HUES48 (cell line): Measurements from ENCODE around the gene TUFT1.

Source experiments
- H3K27ac ChIP-seq: one replicate; pipeline ENCODE4 v1.7.0; 2013; ENCODE audit warnings: low read depth, low read length, inconsistent platforms
- H3K27me3 ChIP-seq: 2 replicates; pipeline ENCODE4 v1.6.1; 2013; ENCODE audit warnings: mild to moderate bottlenecking, low read length; ENCODE audit not compliant: control insufficient read depth, insufficient read depth
- H3K36me3 ChIP-seq: 2 replicates; pipeline ENCODE4 v1.6.1; 2013; ENCODE audit warnings: low read length; ENCODE audit not compliant: control insufficient read depth, insufficient read depth
- H3K4me1 ChIP-seq: 2 replicates; pipeline ENCODE4 v1.6.1; 2013; ENCODE audit warnings: mild to moderate bottlenecking, low read length; ENCODE audit not compliant: control insufficient read depth, insufficient read depth
- H3K4me3 ChIP-seq: 2 replicates; pipeline ENCODE4 v1.5.1; 2013; ENCODE audit warnings: mild to moderate bottlenecking, low read depth, low read length
- H3K9ac ChIP-seq: 2 replicates; pipeline ENCODE4 v1.6.1; 2013; ENCODE audit warnings: mild to moderate bottlenecking, low read depth, low read length, moderate library complexity
- H3K9me3 ChIP-seq: 2 replicates; pipeline ENCODE4 v1.6.1; 2013; ENCODE audit warnings: low read length; ENCODE audit not compliant: control insufficient read depth, insufficient read depth

Gene TUFT1

DNA sequence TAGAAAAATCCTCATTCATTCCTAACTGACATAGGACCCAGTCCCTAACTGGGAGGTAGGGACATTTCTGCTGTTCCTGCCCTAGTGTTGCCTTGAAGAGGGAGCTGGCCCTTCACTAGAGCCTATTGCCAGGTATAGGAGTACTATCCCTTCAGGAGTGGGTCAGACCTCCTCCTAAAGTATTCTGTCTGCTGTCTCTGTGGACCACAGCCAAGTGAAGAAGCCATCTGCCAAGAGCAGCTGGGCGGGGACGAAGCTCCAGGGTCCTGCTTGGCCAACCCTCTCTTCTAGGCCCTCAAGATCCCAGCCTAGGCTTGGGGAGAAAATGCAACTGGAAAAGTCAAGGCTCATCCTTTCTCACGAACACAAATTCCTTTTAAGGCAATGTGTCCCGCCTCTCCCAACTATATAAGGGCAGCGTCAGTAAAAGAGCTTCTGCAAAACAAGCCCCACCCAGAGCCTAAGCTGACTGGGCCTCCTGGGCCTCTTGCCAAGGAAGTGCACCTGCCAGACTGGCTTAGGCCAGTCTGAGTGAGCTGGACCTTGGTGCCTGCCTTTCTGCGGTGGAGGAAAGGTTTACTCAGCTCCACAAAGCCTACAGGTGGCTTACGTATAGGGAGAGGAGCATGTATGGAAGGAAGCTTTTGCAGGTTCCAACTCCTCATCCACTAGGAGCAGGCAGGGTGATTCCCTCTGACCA is 638 bp upstream of the TUFT1 start:
- H3K27ac ChIP-seq = peak overlapping the region; percentile 94
- peaks cover 15% of the 10 kb centered on the region for H3K4me1 ChIP-seq
- H3K9ac ChIP-seq = peak overlapping the region; percentile 86
- no peaks in the 10 kb centered on the region for H3K27me3 ChIP-seq
- peaks cover 38% of the 10 kb centered on the region for H3K36me3 ChIP-seq
- H3K9me3 ChIP-seq = no peaks in the 10 kb centered on the region
- H3K4me3 ChIP-seq = peak overlapping the region; percentile 79

GRCh38 chr1:151540982-151541377 is 871 bp downstream of the TUFT1 start:
- H3K4me3 ChIP-seq = peak overlapping the region; percentile 79
- H3K9me3 ChIP-seq = no peaks in the 10 kb centered on the region
- H3K27me3 ChIP-seq = no peaks in the 10 kb centered on the region
- peak overlapping the region; percentile 86 for H3K9ac ChIP-seq
- H3K36me3 ChIP-seq = peaks cover 25% of the 10 kb centered on the region
- H3K27ac ChIP-seq = peak overlapping the region; percentile 77
- peaks cover 15% of the 10 kb centered on the region for H3K4me1 ChIP-seq

GRCh38 chr1:151541752-151542151 is 1.6 kb downstream of the TUFT1 start:
- H3K9ac ChIP-seq = no peak overlapping the region
- peak overlapping the region; percentile 79 for H3K4me3 ChIP-seq
- H3K27ac ChIP-seq = no peak overlapping the region
- H3K27me3 ChIP-seq = no peaks in the 10 kb centered on the region
- H3K9me3 ChIP-seq = no peaks in the 10 kb centered on the region
- peaks cover 17% of the 10 kb centered on the region for H3K4me1 ChIP-seq
- peaks cover 17% of the 10 kb centered on the region for H3K36me3 ChIP-seq

- H3K4me1 ChIP-seq = peaks cover 27% of the 10 kb centered on the region
- H3K36me3 ChIP-seq = peaks cover 8% of the 10 kb centered on the region; the same call in 1 of the 2 replicates
- H3K4me3 ChIP-seq = no peak overlapping the region
- no peaks in the 10 kb centered on the region for H3K9me3 ChIP-seq
- no peak overlapping the region for H3K9ac ChIP-seq
- no peak overlapping the region for H3K27ac ChIP-seq
- H3K27me3 ChIP-seq = no peaks in the 10 kb centered on the region
Measured at GRCh38 chr1:151542710-151543129, 2.6 kb downstream of the TUFT1 start.

DNA sequence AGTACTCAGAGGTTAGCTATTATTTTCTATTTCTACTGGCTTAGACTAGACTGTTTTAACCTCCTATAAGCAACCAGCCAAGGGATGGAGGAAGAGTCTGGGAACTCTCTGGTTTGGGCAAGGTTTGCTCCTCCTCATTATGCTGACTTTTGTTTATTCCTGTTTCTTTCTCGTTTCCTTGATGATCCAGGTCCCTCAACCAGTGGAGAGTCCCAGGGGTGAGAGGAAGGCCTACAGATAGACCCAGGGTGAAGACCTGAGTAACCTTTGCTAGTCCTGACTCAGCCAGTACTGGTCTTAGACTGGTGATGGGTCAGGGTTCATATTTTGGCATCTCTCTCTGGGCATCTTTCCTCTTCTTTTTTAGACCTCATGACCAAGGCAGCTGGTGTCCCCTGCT is 5.4 kb downstream of the TUFT1 start:
- Histone ChIP-seq H3K4me1 (peaks cover 26% of the 10 kb centered on the region), H3K9ac (no peak overlapping the region), H3K4me3 (no peak overlapping the region), H3K27ac (peak overlapping the region; percentile 33), H3K36me3 (no peaks in the 10 kb centered on the region), H3K9me3 (no peaks in the 10 kb centered on the region), H3K27me3 (no peaks in the 10 kb centered on the region)

- H3K9me3 ChIP-seq = no peaks in the 10 kb centered on the region
- no peaks in the 10 kb centered on the region for H3K36me3 ChIP-seq
- H3K4me1 ChIP-seq = peaks cover 24% of the 10 kb centered on the region
- H3K9ac ChIP-seq = no peak overlapping the region
- no peak overlapping the region for H3K4me3 ChIP-seq
- peak overlapping the region; percentile 83 for H3K27ac ChIP-seq
- no peaks in the 10 kb centered on the region for H3K27me3 ChIP-seq
Measured at GRCh38 chr1:151546011-151546925, 6.2 kb downstream of the TUFT1 start.

DNA sequence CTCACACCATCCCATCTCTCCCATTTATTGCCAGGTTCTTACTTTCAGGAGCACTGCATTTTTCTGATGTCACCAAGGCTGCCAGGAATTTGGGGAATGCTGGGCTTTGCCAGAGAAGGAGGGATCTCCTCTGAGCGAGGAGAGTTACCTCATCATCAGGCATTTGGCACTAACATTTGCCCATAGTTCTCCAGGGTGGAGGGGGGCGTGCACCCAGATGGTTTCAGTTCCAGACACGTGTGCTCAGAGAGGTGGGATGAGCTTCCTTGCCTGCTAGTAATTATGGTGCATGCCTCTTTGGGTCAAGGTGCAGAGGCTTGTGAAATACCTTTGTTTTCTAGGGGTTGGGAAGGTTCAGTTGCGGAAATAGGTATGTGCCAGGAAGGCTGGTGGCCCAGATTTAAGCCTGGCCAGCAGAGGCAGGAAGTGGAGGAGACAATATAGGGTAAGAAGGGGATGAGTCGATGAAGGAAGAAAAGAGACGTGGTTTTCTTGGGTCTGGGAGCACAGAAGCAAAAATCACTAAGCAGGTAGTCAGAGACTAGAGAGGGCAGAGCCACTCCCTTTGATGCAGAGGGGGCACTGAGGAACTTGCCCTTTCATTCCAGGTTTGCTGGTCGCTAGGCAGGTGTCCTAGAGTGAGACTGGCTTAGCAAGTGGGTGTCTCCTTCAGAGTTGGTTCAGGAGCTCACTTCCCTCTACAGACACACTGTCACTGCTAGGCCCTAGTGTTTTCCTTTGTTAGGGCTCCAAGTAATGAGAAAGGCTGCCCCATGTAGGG is 7.2 kb downstream of the TUFT1 start:
- H3K9ac ChIP-seq = peak overlapping the region; percentile 27; the same call in 1 of the 2 replicates
- H3K9me3 ChIP-seq = no peaks in the 10 kb centered on the region
- no peaks in the 10 kb centered on the region for H3K36me3 ChIP-seq
- H3K4me1 ChIP-seq = peaks cover 19% of the 10 kb centered on the region
- H3K27ac ChIP-seq = peak overlapping the region; percentile 83
- no peak overlapping the region for H3K4me3 ChIP-seq
- H3K27me3 ChIP-seq = no peaks in the 10 kb centered on the region

DNA sequence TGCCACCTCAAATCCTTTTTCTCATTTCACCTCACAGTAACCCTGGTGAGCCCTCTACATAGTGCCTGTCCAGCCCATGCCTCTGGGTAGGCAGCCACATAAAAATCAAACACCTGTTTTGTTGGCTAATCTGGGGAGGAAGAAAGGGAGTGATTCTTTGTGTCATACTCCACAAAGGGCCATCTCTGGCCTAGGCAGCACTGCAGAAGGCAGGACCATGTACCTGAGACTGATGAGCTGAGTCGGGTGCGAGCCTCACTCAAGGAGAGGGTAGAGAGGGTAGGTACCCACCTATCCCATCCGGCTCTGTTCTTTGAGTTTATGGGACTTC is 7.8 kb downstream of the TUFT1 start:
- H3K4me3 ChIP-seq = no peak overlapping the region
- peak overlapping the region; percentile 27; the same call in 1 of the 2 replicates for H3K9ac ChIP-seq

DNA sequence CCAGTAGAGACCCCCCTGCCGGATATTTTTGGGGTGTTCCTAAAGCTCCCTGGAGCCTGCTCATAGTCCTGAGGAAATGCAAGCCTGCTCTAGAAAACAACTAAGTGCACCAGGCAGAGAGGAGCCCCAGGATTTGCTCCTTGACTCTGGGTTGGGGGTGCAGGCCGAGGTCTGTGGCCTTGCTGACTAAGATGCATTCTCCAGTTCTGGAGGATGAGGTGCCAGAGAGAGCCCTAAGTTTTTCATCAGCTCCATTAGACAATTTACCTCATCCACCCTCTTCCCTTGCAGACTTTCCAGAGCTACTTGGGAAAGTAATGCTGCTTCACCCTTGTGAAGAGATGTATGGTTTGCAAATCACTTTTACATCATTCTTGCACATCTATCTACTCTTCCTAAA is 9.1 kb downstream of the TUFT1 start:
- no peak overlapping the region for H3K9ac ChIP-seq
- peak overlapping the region; percentile 54 for H3K27ac ChIP-seq
- no peak overlapping the region for H3K4me3 ChIP-seq
- H3K4me1 ChIP-seq = peaks cover 19% of the 10 kb centered on the region
- no peaks in the 10 kb centered on the region for H3K27me3 ChIP-seq
- no peaks in the 10 kb centered on the region for H3K36me3 ChIP-seq
- H3K9me3 ChIP-seq = no peaks in the 10 kb centered on the region

More for the DNA sequence above, 7.8 kb downstream of the TUFT1 start:
- Histone ChIP-seq H3K9me3 (no peaks in the 10 kb centered on the region), H3K36me3 (no peaks in the 10 kb centered on the region), H3K27me3 (no peaks in the 10 kb centered on the region), H3K4me1 (peaks cover 19% of the 10 kb centered on the region), H3K27ac (peak overlapping the region; percentile 83)

GRCh38 chr1:151553659-151554058 is 13.6 kb downstream of the TUFT1 start:
- Histone ChIP-seq H3K4me1 (peaks cover 2% of the 10 kb centered on the region), H3K36me3 (no peaks in the 10 kb centered on the region), H3K9ac (no peak overlapping the region), H3K4me3 (no peak overlapping the region), H3K27me3 (no peaks in the 10 kb centered on the region), H3K27ac (no peak overlapping the region), H3K9me3 (no peaks in the 10 kb centered on the region)
